Right renal pelvis (tissue), 4 donors: ENCODE results near the gene STK4. TPM values are rescaled to one million over a fixed set of nuclear protein-coding genes. Genes with fewer than 3 reads are reported as not detected.

ENCODE experiments used
- DNase-seq, 4 donors: peaks; one replicate each; pipeline ENCODE4 v3.0.0-alpha.2; 2013; ENCODE audit warnings: low read depth in 4 of 4, low spot score in 3 of 4, missing footprints in 1 of 4
- polyA plus RNA-seq, 4 donors: library from polyadenylated mRNA; unstranded; fragments of 120-200 nt; gene quantifications; one replicate each; pipeline ENCODE4 v1.2.1, GENCODE V29; 2013; ENCODE audit not compliant: insufficient read length in 4 of 4

Gene STK4
- polyA plus RNA-seq, 4 donors, result 16.5 to 23.5 (median 21.5) TPM

DNA sequence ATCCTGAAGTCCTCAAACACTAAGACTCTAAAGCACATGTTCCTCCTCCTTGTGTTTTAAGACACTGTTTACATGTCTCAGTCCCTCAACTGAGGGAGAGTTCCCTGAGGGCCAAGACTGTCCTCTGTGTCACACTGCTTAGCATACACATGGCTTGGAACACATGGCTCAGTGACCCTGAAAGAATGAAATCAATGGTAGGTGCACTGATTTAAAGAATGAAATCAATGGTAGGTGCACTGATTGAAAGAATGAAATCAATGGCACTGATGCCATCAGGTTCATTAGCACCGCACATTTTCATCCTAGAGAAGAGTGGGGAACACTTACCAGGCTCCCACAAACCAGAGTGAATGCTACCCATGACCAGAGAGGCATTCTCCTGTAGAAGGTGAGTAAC is 15.9 kb upstream of the STK4 start:
- DNase-seq, result no peak

GRCh38 chr20:44952731-44953130 is 13.6 kb upstream of the STK4 start:
- DNase-seq, result no peak

DNA sequence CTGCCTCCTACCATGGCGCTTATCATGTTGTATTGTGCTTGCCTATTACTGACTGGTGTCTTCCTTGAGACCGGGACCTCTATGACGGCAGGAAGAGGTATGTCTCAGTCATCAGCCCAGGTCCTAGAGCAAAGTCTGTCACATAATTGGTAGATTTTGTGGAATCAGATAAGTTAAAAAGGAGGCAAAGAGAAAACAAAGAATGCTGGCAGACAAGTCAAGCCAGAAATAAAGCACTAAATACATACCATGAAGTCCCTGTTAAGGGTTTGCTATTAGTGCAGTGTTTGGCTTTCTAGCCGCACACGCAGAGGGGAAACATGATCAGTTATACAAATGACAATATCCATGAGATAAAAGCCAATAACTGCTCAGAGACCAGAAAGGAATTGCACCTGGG is 12.1 kb upstream of the STK4 start:
- DNase-seq, result no peak

DNA sequence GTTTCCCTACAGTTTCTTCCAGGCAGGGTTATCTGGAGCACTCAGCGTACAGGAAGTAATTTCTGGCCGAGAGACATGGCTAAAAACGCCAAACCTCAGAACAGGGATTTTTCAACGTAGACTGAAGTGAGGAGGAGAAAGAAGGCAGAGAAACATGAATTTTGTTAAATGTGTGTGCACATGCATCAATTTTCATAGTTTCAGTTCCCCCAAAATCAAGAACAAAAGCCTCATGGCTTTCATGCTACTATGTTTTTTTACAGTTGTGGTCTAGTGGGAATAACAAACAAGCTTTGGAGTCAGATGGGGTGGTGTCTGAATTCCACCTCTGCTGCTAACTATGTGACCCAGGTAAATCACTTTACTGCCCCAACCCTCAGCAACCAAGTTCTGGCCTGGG is 11.0 kb upstream of the STK4 start:
- DNase-seq, result no peak

GRCh38 chr20:44956410-44956809 is 9.9 kb upstream of the STK4 start:
- DNase-seq, result no peak

GRCh38 chr20:44958276-44958675 is 8.0 kb upstream of the STK4 start:
- no peak for DNase-seq

DNA sequence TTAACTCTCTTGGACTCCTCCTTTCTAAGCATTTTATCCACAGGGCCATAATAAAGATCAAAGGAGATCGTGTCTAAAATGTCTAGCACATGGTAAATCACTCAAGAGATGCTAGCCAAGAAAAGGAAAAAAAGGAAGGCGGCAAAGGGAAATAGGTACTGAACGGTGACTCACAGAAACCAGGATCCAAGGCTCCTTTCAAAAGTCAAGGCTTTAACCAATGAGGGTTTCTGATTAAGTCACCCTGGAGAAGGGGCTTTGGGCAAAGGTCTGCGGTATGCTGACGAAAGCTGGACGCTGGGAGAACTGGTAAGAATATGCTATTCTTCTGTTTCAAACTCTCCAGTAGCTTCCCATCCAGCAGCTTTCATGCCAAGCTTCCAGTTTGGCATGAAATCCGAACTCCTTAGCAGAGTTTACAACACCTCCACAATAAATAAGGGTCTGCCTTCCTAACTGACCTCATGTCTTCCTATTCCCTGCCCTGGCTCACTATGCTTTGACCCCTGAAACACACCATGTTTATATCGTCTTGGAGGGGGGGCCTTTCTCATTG is 7.2 kb upstream of the STK4 start:
- no peak for DNase-seq

GRCh38 chr20:44959638-44960102 is 6.6 kb upstream of the STK4 start:
- peak in 2 of 4 donors; percentile 15 to 20 for DNase-seq

DNA sequence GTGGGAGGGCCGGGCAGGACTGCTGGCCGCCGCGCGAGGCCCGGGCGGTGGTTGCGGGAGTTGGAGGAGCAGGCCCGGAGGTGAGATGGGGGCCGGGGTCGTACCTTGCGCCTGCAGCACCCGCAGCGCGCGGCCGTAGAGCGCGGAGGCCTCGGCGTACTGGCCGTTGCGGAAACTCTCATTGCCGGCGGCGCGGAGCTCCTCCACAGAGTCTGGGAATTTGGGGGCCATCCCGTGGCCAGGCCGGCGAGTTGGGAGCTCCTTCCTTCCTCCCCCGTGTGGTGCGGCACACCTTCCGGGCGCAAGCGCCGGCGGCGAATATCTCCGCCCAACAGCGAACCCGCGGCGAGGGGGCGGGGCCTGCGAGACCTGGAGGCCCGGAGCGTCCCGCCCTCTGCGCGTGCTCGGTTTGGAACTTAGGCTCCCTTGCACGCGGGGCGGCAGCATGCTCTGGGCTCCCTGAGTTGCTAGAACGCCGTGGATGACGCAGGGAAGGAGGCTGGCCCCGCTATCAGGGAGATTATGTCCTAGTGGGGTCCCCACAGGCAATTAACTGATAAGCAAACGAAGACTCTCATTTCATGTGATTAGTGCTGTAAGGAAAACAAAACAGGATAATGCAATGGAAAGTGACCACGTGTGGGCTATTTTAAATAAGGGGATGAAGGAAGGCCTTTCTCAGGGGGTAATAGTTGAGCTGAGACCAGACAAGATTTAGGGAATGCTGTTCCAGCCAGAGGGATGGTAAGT is 6.0 kb upstream of the STK4 start, which contains the start of gene TOMM34:
Gene TOMM34 (minus strand): TSS at position 295 of the 750 bp plus-strand sequence. CDS start 64 bp downstream, at position 231.
- DNase-seq, result peak; percentile 79 to 88 (median 86)

GRCh38 chr20:44961011-44961869 is 5.1 kb upstream of the STK4 start:
- DNase-seq, result no peak

DNA sequence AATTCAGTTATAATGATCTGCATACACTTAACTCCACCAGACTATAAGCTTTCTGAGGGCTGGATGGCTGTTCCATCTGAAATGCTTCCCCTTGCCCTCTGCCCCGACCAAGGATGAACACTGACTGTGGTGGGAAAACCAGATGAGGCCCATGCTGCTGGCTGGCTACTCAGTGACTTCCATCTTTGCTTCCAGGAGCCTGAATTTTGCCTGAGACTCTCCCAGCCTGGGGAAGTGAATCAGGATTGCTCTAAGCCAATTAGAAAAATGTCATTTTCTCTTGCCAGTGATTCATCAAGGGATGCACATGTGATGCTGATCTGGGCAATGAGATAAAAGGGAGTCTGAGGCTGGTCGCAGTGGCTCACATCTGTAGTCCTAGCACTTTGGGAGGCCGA is 4.4 kb upstream of the STK4 start:
- DNase-seq, result no peak

GRCh38 chr20:44962483-44962882 is 3.8 kb upstream of the STK4 start:
- DNase-seq, result no peak

DNA sequence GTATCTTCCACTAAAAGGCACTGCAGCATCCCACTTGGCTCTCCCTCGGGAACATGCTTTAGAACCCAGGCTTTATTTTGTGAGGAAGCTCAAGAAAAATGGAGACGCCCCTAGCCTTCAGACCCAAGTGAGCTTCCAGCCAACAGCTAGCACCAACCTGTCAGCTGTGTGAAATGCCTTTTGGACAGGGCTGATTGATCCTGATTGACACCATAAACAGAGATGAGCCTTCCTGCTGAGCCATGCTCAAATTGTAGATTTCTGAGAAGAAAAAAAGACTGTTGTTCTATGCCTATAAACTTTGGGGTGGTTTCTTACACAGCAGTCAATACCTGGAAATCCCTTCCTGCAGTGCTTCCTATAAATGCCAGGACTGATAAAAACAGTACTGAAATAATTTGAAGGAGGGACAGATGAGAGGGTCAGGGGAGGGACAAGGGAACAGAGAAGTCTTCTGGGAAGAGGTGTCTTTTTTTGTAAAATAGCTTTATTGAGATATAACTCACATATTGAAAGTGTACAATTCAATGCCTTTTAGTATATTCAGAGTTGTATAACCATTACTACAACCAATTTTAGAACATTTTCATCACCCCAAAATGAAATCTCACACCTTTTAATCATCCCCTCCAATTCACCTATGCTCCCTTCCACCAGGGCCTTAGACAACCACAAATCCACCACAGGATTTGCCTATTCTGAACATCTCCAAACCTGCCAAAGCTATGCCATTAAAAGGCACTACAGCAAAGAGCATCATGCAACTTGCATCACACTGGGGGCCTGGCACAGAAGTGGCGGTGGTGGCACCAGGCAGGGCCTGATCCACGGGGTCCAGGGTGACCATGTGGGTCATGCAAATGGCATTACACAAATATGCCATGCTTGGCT is 2.7 kb upstream of the STK4 start:
- no peak for DNase-seq

GRCh38 chr20:44965651-44966029 is 672 bp upstream of the STK4 start:
- DNase-seq, result no peak

- no peak for DNase-seq
Measured at GRCh38 chr20:44967207-44967807, 995 bp downstream of the STK4 start.

GRCh38 chr20:44969300-44969894 is 3.1 kb downstream of the STK4 start:
- no peak for DNase-seq

- DNase-seq, result no peak
Measured at GRCh38 chr20:44970243-44970757, 4.0 kb downstream of the STK4 start.

- DNase-seq, result no peak
Measured at GRCh38 chr20:44973053-44973452, 6.7 kb downstream of the STK4 start.

DNA sequence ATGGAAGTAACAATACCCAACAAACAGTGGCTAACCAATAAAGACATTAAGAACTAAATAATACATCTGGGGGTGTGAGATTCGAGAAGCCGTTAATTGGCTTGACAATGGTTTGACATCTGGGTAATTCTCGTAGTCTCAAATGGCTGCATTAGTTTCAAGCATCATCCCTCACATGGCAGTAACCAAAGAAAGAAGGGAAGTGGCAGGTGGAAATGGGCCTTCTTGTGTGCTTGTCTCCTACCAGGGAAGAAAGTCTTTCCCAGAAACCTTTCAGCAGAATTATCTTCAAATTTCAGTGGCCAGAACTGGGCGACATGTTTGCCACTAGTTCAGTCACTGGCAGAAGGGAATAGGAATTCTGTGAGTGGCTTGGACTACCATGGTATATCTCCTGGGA is 10.4 kb downstream of the STK4 start:
- no peak for DNase-seq
